HEK293 (cell line): ENCODE results near the gene SCGB3A1.

ENCODE experiments used
- CTCF ChIA-PET: fragments of 350-600 bp; formaldehyde crosslinking; extraction: SDS; loops from one replicate; lab custom pipeline; 2021; ENCODE audit warnings: antibody characterized with exemption; lab: Yijun Ruan, JAX
- POLR2A ChIA-PET: fragments of 300-600 bp; formaldehyde crosslinking; extraction: SDS; loops from one replicate; lab custom pipeline; 2020; ENCODE audit warnings: antibody characterized with exemption, inconsistent platforms; lab: Yijun Ruan, JAX
- H3K27ac ChIP-seq: fragments of 200-500 bp; sonication (Bioruptor generic); 2 replicates; pipeline ENCODE4 v1.5.1; 2014; ENCODE audit warnings: low read depth, low read length, control low read depth, inconsistent platforms; ENCODE audit errors: extremely low read depth
- H3K36me3 ChIP-seq, 2 experiments: fragments of 200-500 bp in 1 of 2; sonication (Bioruptor generic) in 1 of 2; 1 replicate in 1 of 2; 2 replicates in 1 of 2; pipeline ENCODE4 v1.5.1; 2014 to 2017; ENCODE audit warnings: inconsistent platforms in 2 of 2, low read length in 2 of 2; ENCODE audit not compliant: control insufficient read depth in 2 of 2, insufficient read depth in 1 of 2
- H3K4me1 ChIP-seq: fragments of 200-500 bp; sonication (Bioruptor generic); 2 replicates; pipeline ENCODE4 v1.5.1; 2014; ENCODE audit warnings: mild to moderate bottlenecking, low read length, inconsistent platforms; ENCODE audit not compliant: control insufficient read depth, insufficient read depth
- H3K4me3 ChIP-seq: 2 replicates; pipeline ENCODE4 v1.5.1; 2011; ENCODE audit warnings: low read depth, mild to moderate bottlenecking, control low read depth, low read length, moderate library complexity
- H3K9me3 ChIP-seq: fragments of 200-500 bp; sonication (Bioruptor generic); 2 replicates; pipeline ENCODE4 v1.5.1; 2014; ENCODE audit warnings: low read depth, low read length, inconsistent platforms; ENCODE audit not compliant: control insufficient read depth, insufficient read depth
- INSM2 ChIP-seq: fragments of 450-650 bp; formaldehyde crosslinking; IDR thresholded peaks from 2 replicates; pipeline ENCODE4 v1.5.1; 2016; ENCODE audit warnings: missing biosample characterization, missing genetic modification characterization
- MYNN ChIP-seq: fragments of 450-650 bp; formaldehyde crosslinking; IDR thresholded peaks from 2 replicates; pipeline ENCODE4 v1.5.1; 2016; ENCODE audit warnings: missing biosample characterization, missing genetic modification characterization, borderline replicate concordance
- PRDM1 ChIP-seq: fragments of 450-650 bp; formaldehyde crosslinking; IDR thresholded peaks from 2 replicates; pipeline ENCODE4; 2016; ENCODE audit warnings: missing biosample characterization, missing genetic modification characterization
- PRDM10 ChIP-seq: fragments of 450-650 bp; formaldehyde crosslinking; IDR thresholded peaks from 2 replicates; pipeline ENCODE4 v1.5.1; 2016; ENCODE audit warnings: missing biosample characterization, missing genetic modification characterization
- PRDM2 ChIP-seq: fragments of 450-650 bp; formaldehyde crosslinking; IDR thresholded peaks from 2 replicates; pipeline ENCODE4 v1.5.1; 2016; ENCODE audit warnings: missing biosample characterization, missing genetic modification characterization, borderline replicate concordance
- SP7 ChIP-seq: fragments of 450-650 bp; formaldehyde crosslinking; IDR thresholded peaks from 2 replicates; pipeline ENCODE4 v1.5.1; 2016; ENCODE audit warnings: missing biosample characterization, missing genetic modification characterization
- TRIM28 ChIP-seq: IDR thresholded peaks from 2 replicates; pipeline ENCODE4 v1.6.1; 2011; ENCODE audit warnings: low read length, control low read depth, borderline replicate concordance
- ZNF133 ChIP-seq: fragments of 450-650 bp; formaldehyde crosslinking; IDR thresholded peaks from 2 replicates; pipeline ENCODE4 v1.5.1; 2016; ENCODE audit warnings: missing biosample characterization, missing genetic modification characterization
- ZNF138 ChIP-seq: fragments of 450-650 bp; formaldehyde crosslinking; IDR thresholded peaks from 2 replicates; pipeline ENCODE4 v1.5.1; 2016; ENCODE audit warnings: missing biosample characterization, missing genetic modification characterization, borderline replicate concordance
- ZNF18 ChIP-seq: fragments of 450-650 bp; formaldehyde crosslinking; IDR thresholded peaks from 2 replicates; pipeline ENCODE4 v1.5.1; 2016; ENCODE audit warnings: missing biosample characterization, missing genetic modification characterization
- ZNF221 ChIP-seq: fragments of 450-650 bp; formaldehyde crosslinking; IDR thresholded peaks from 2 replicates; pipeline ENCODE4 v1.5.1; 2017; ENCODE audit warnings: missing biosample characterization, missing genetic modification characterization, borderline replicate concordance
- ZNF280D ChIP-seq: fragments of 450-650 bp; formaldehyde crosslinking; IDR thresholded peaks from 2 replicates; pipeline ENCODE4 v1.5.1; 2016; ENCODE audit warnings: missing biosample characterization, missing genetic modification characterization
- ZNF391 ChIP-seq: fragments of 450-650 bp; formaldehyde crosslinking; IDR thresholded peaks from 2 replicates; pipeline ENCODE4 v1.5.1; 2016; ENCODE audit warnings: low read depth, missing biosample characterization, missing genetic modification characterization, borderline replicate concordance
- ZNF426 ChIP-seq: fragments of 450-650 bp; formaldehyde crosslinking; IDR thresholded peaks from 2 replicates; pipeline ENCODE4 v1.5.1; 2017; ENCODE audit warnings: missing biosample characterization, missing genetic modification characterization, mild to moderate bottlenecking, inconsistent platforms, moderate library complexity

SCGB3A1 gene

GRCh38 chr5:180623411-180623834, 32.1 kb upstream of the SCGB3A1 start (continued):
- TF ChIP-seq ZNF18 (tag by site-specific recombination) = no peak
- no peak for TF ChIP-seq MYNN (tag by site-specific recombination)
- TF ChIP-seq ZNF426 = no peak
- no peak for TF ChIP-seq TRIM28
- no peak for TF ChIP-seq ZNF391 (tag by site-specific recombination)
- TF ChIP-seq INSM2 (tag by site-specific recombination) = no peak

- CTCF ChIA-PET = no interaction called here
- POLR2A ChIA-PET = interaction anchor here (0.6 kb wide), 1 partner anchor 16 kb away, joined by 3 read pairs; no protein-coding TSS in a partner anchor
- peaks cover 0 to 3% of the 10 kb centered on the region in 2 experiments; a peak in 1 of 3 replicates for H3K36me3 ChIP-seq
- H3K4me3 ChIP-seq = no peak overlapping the region
- H3K4me1 ChIP-seq = no peaks in the 10 kb centered on the region; the same call in 1 of the 2 replicates
- TF ChIP-seq ZNF133 (tag by site-specific recombination) (no peak), ZNF221 (tag by site-specific recombination) (no peak), SP7 (tag by site-specific recombination) (no peak), ZNF138 (tag by site-specific recombination) (no peak), PRDM2 (tag by site-specific recombination) (no peak), PRDM1 (no peak)
- H3K27ac ChIP-seq = no peak overlapping the region
- no peaks in the 10 kb centered on the region for H3K9me3 ChIP-seq
Measured at GRCh38 chr5:180622910-180623309, 31.6 kb upstream of the SCGB3A1 start.

- TF ChIP-seq SP7 (tag by site-specific recombination) (no peak), PRDM10 (tag by site-specific recombination) (no peak), ZNF280D (tag by site-specific recombination) (no peak), ZNF426 (no peak)
- ChIA-PET POLR2A (no interaction called here), CTCF (interaction anchor here (0.6 kb wide), 1 partner anchor 150 kb away, joined by 4 read pairs; no protein-coding TSS in a partner anchor)
- Histone ChIP-seq H3K9me3 (no peaks in the 10 kb centered on the region), H3K27ac (no peak overlapping the region), H3K4me3 (no peak overlapping the region), H3K4me1 (no peaks in the 10 kb centered on the region; the same call in 1 of the 2 replicates), H3K36me3 (peaks cover 0 to 9% of the 10 kb centered on the region in 2 experiments; a peak in 1 of 3 replicates)
Measured at GRCh38 chr5:180621311-180621710, 30.0 kb upstream of the SCGB3A1 start.
